Ishikawa (cell line): Measurements from ENCODE around the gene C12orf50.
A peak's percentile ranks its signal among the peaks of the same experiment; 100 is the strongest.

Experiments
- CEBPB ChIP-seq: IDR thresholded peaks from 2 replicates; pipeline ENCODE4 v1.6.1; 2012
- CREB1 ChIP-seq: IDR thresholded peaks from 2 replicates; pipeline ENCODE4 v1.6.1; 2012; ENCODE audit warnings: low read depth
- EGR1 ChIP-seq: IDR thresholded peaks from 2 replicates; pipeline ENCODE4 v1.6.1; 2012
- EP300 ChIP-seq: IDR thresholded peaks from 2 replicates; pipeline ENCODE4 v1.6.1; 2012; ENCODE audit warnings: borderline replicate concordance
- FOXM1 ChIP-seq: IDR thresholded peaks from 2 replicates; pipeline ENCODE4 v1.6.1; 2012; ENCODE audit warnings: low read depth, borderline replicate concordance
- NFIC ChIP-seq: IDR thresholded peaks from 2 replicates; pipeline ENCODE4 v1.6.1; 2012
- RAD21 ChIP-seq: IDR thresholded peaks from 2 replicates; pipeline ENCODE4 v1.6.1; 2012; ENCODE audit warnings: low read depth
- TAF1 ChIP-seq: IDR thresholded peaks from 2 replicates; pipeline ENCODE4 v1.6.1; 2012; ENCODE audit warnings: low read depth, mild to moderate bottlenecking
- TCF12 ChIP-seq: IDR thresholded peaks from 2 replicates; pipeline ENCODE4 v1.6.1; 2012; ENCODE audit warnings: low read depth
- TEAD4 ChIP-seq: IDR thresholded peaks from 2 replicates; pipeline ENCODE4 v1.6.1; 2012
- YY1 ChIP-seq: IDR thresholded peaks from 2 replicates; pipeline ENCODE4 v1.6.1; 2012; ENCODE audit warnings: low read depth
- ZBTB7A ChIP-seq: IDR thresholded peaks from 2 replicates; pipeline ENCODE4 v1.6.1; 2012; ENCODE audit warnings: low read depth
- TF ChIP-seq, protein P1 (sequence below): IDR thresholded peaks from 2 replicates; pipeline ENCODE4 v1.6.1; 2012; ENCODE audit warnings: low read depth, mild to moderate bottlenecking
- TF ChIP-seq, protein P2 (sequence below): IDR thresholded peaks from 2 replicates; pipeline ENCODE4 v1.6.1; 2012
- TF ChIP-seq, protein P3 (sequence below): IDR thresholded peaks from 2 replicates; pipeline ENCODE4 v1.6.1; 2012

C12orf50 gene

DNA sequence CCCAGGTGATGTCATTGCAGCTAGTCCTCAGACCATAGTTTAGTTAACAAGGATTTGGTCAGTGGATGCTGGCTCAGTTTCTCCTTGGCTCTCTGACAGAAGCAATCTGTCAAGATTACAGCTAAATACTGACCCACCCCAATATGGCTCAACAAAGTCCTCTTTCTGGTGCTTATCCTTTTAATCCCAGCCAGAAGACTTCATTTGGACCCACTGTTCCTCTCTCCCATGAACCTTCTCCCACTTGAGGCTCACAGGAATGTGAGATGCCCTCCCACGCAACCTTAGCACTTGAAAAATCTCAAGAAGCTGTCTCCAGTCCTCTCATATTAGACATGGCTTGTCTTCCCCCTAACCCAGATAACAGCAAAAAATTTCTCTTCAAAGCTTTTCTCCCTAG, 47.7 kb downstream of the C12orf50 start:
- TF ChIP-seq, protein P1, sequence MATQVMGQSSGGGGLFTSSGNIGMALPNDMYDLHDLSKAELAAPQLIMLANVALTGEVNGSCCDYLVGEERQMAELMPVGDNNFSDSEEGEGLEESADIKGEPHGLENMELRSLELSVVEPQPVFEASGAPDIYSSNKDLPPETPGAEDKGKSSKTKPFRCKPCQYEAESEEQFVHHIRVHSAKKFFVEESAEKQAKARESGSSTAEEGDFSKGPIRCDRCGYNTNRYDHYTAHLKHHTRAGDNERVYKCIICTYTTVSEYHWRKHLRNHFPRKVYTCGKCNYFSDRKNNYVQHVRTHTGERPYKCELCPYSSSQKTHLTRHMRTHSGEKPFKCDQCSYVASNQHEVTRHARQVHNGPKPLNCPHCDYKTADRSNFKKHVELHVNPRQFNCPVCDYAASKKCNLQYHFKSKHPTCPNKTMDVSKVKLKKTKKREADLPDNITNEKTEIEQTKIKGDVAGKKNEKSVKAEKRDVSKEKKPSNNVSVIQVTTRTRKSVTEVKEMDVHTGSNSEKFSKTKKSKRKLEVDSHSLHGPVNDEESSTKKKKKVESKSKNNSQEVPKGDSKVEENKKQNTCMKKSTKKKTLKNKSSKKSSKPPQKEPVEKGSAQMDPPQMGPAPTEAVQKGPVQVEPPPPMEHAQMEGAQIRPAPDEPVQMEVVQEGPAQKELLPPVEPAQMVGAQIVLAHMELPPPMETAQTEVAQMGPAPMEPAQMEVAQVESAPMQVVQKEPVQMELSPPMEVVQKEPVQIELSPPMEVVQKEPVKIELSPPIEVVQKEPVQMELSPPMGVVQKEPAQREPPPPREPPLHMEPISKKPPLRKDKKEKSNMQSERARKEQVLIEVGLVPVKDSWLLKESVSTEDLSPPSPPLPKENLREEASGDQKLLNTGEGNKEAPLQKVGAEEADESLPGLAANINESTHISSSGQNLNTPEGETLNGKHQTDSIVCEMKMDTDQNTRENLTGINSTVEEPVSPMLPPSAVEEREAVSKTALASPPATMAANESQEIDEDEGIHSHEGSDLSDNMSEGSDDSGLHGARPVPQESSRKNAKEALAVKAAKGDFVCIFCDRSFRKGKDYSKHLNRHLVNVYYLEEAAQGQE, result no peak

DNA sequence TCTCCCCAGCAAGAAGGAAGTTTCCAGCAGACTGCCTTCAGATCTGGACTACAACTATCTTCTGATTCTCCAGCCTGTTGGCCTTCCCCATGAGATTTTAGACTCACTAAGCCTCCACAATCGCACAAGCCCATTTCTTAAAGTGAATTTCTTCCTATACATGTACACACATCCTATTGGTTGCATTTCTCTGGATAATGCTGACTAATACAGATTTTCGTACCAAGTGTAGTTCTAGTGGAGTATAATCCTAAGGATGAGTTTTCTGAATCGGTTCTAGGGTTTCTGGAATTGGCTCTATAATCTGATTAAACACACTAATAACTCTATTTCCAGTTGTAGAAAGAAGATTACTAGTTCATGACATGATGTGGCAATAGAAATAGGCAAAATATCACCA, 53.3 kb downstream of the C12orf50 start:
- TF ChIP-seq EGR1, result no peak
- TF ChIP-seq, protein P2, sequence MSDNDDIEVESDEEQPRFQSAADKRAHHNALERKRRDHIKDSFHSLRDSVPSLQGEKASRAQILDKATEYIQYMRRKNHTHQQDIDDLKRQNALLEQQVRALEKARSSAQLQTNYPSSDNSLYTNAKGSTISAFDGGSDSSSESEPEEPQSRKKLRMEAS, result no peak
- TF ChIP-seq TCF12, result no peak
- no peak for TF ChIP-seq CREB1
- no peak for TF ChIP-seq CEBPB
- no peak for TF ChIP-seq FOXM1
- no peak for TF ChIP-seq RAD21
- no peak for TF ChIP-seq ZBTB7A
- TF ChIP-seq, protein P1, result no peak
- TF ChIP-seq EP300, result no peak
- TF ChIP-seq TAF1, result no peak
- no peak for TF ChIP-seq YY1
- TF ChIP-seq, protein P3, sequence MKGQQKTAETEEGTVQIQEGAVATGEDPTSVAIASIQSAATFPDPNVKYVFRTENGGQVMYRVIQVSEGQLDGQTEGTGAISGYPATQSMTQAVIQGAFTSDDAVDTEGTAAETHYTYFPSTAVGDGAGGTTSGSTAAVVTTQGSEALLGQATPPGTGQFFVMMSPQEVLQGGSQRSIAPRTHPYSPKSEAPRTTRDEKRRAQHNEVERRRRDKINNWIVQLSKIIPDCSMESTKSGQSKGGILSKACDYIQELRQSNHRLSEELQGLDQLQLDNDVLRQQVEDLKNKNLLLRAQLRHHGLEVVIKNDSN, result no peak
- TF ChIP-seq NFIC, result no peak
- no peak for TF ChIP-seq TEAD4

DNA sequence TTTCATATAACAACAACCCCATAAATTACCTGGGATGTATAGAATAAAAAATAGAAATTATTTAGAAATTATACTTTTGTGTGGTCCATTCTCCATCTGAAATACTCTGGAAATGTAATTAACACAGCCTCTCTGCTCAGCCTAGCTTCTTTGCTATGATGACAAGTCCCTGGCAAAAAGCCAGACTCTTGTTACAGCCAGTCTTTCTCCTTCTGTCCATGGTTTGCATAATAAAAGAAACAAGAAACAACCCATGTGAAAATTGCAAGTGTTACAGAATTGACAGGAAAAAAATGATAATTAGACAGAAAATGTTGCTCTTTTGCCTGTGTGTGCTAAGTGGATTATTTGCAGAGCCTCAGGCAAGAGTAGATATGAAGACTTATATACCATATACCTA, 61.3 kb downstream of the C12orf50 start:
- TF ChIP-seq CREB1, result no peak
- TF ChIP-seq, protein P2, result no peak
- no peak for TF ChIP-seq EGR1
- no peak for TF ChIP-seq TEAD4
- no peak for TF ChIP-seq TAF1
- TF ChIP-seq YY1, result no peak
- TF ChIP-seq TCF12, result no peak
- no peak; the same call in 1 of the 2 replicates for TF ChIP-seq NFIC
- TF ChIP-seq EP300, result no peak
- TF ChIP-seq RAD21, result no peak
- TF ChIP-seq FOXM1, result no peak
- TF ChIP-seq, protein P3, result no peak
- no peak for TF ChIP-seq CEBPB
- TF ChIP-seq ZBTB7A, result no peak
- TF ChIP-seq, protein P1, result no peak

DNA sequence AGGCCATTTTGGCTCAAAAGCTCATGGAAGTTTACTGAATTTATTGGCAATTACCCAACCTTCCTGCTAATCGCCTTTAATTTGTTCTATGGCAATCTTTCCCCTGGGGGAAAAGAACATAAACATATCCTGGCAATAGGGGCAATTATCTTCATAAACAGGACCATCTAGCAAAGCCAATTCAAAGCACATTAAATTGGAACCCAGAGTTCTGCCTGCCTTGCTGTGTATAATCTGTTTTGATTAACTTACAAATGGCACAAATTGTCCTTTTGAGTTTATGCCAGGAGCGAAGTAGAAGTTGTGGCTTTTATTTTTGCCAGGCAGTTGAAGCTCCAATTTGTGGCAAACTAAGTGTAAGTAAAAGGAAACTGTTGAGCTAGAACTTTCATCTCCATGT, 68.6 kb downstream of the C12orf50 start:
- TF ChIP-seq ZBTB7A, result no peak
- no peak for TF ChIP-seq EP300
- TF ChIP-seq TEAD4, result no peak
- TF ChIP-seq, protein P3, result no peak

DNA sequence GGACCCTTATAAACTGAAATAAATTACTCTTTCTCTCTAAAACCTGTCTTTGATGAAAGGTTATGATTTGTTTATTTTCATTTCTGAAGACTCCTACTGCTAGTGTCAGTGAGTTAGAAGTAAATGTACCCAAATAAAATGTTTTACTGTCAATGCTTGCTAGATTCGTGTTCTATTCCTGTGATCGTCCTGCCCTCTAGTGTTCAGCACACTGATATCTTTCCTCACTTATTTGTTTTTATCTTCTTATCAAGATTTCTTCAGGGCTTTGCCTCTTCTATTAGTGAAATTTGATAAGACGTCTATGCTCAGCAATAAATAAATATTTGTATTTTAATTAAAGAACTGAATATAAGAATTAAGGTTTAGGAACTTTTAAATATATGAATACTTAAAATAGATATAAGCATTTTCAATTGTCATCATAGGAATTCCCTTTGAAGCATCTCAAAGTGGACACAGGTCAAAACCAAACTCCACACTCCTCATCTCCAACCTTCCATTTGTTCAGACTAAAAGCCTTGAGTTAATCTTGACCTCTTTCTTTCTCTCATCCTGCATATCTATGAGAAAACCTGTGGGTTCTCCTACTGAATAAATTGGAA, 75.8 kb downstream of the C12orf50 start:
- no peak for TF ChIP-seq CEBPB
- TF ChIP-seq RAD21, result peak; percentile 69
- no peak for TF ChIP-seq ZBTB7A
- no peak for TF ChIP-seq EGR1
- no peak for TF ChIP-seq YY1
- TF ChIP-seq NFIC, result no peak
